Gastrocnemius medialis (tissue), 4 donors: ENCODE measurements around the gene MYLK.

Experiments used
- CTCF ChIP-seq, 5 experiments: fragments of 450-650 bp in 3 of 5; fragments of 200-600 bp in 2 of 5; sonication (generic) in 2 of 5; IDR thresholded peaks in 4 of 5; conservative IDR thresholded peaks in 1 of 5; 1 replicate in 4 of 5; 2 replicates in 1 of 5; pipeline ENCODE4 v1.5.1; 2016 to 2019; ENCODE audit warnings: antibody characterized with exemption in 5 of 5, mild to moderate bottlenecking in 3 of 5, moderate library complexity in 3 of 5
- POLR2A ChIP-seq, 2 donors: fragments of 450-650 bp; IDR thresholded peaks; one replicate each; pipeline ENCODE4 v1.6.1; 2017; ENCODE audit warnings: antibody characterized with exemption in 2 of 2, mild to moderate bottlenecking in 2 of 2, moderate library complexity in 2 of 2

- TF ChIP-seq CTCF (IDR thresholded peaks at IDR 0.05 in 4 of 5, conservative IDR thresholded peaks at IDR 0.05 in 1 of 5) (no peak), POLR2A (IDR thresholded peaks at IDR 0.05) (no peak)
These were observed 225.8 kb downstream of the MYLK start for GRCh38 chr3:123658118-123658851.
